Measurements from ENCODE around the gene DCLK1.
A peak's percentile ranks its signal among the peaks of the same experiment; 100 is the strongest.

DCLK1 gene

GRCh38 chr13:35917942-35918645 lies 213.1 kb downstream of the DCLK1 start:
- Histone ChIP-seq H3K4me1 (ENCODE audit: control insufficient read depth, low read depth, low read length) (peaks cover 12% of the 10 kb centered on the region), H3K4ac (ENCODE audit: low read depth, low read length) (no peak overlapping the region), H3K56ac (ENCODE audit: low read length) (no peak overlapping the region), H3K9ac (ENCODE audit: low read length) (no peak overlapping the region), H3K79me2 (ENCODE audit: control insufficient read depth, insufficient read depth, low read length) (no peaks in the 10 kb centered on the region), H3K23ac (ENCODE audit: low read length) (no peak overlapping the region), H2AK5ac (ENCODE audit: low read length) (no peak overlapping the region), H3K27me3 (ENCODE audit: insufficient read depth, low read length, poor library complexity) (no peaks in the 10 kb centered on the region), H2BK15ac (replicated peaks; ENCODE audit: low read depth) (no peak overlapping the region), H3K18ac (ENCODE audit: low read length) (no peak overlapping the region), H3K36me3 (ENCODE audit: control insufficient read depth, insufficient read depth, low read length) (no peaks in the 10 kb centered on the region), H2BK120ac (ENCODE audit: low read depth, low read length) (no peak overlapping the region), H3K27ac (ENCODE audit: low read depth, low read length) (no peak overlapping the region), H3K79me1 (ENCODE audit: low read length) (no peaks in the 10 kb centered on the region), H4K5ac (ENCODE audit: low read length) (no peak overlapping the region), H2BK5ac (ENCODE audit: low read length) (no peak overlapping the region), H3K4me3 (ENCODE audit: low read length) (no peak overlapping the region), H4K8ac (ENCODE audit: low read depth, low read length) (no peak overlapping the region), H3K4me2 (ENCODE audit: low read length) (no peak overlapping the region)
- no peak for DNase-seq
- WGBS (ENCODE audit: extremely low coverage, insufficient coverage, low lambda C conversion rate): no CpG with 5 or more reads among the region's 8 CpGs

- no peak overlapping the region for H4K5ac ChIP-seq (ENCODE audit: low read length)
- H3K18ac ChIP-seq (ENCODE audit: low read length): peak overlapping the region; percentile 77
- H3K4me2 ChIP-seq (ENCODE audit: low read length): no peak overlapping the region
- H3K27ac ChIP-seq (ENCODE audit: low read depth, low read length): no peak overlapping the region
- H2BK5ac ChIP-seq (ENCODE audit: low read length): no peak overlapping the region
- DNase-seq: peak; percentile 10
- no peak overlapping the region for H3K4me3 ChIP-seq (ENCODE audit: low read length)
- no peaks in the 10 kb centered on the region for H3K79me1 ChIP-seq (ENCODE audit: low read length)
- H3K79me2 ChIP-seq (ENCODE audit: control insufficient read depth, insufficient read depth, low read length): no peaks in the 10 kb centered on the region
- H3K27me3 ChIP-seq (ENCODE audit: insufficient read depth, low read length, poor library complexity): no peaks in the 10 kb centered on the region
- peaks cover 12% of the 10 kb centered on the region for H3K4me1 ChIP-seq (ENCODE audit: control insufficient read depth, low read depth, low read length)
- no peak overlapping the region for H3K4ac ChIP-seq (ENCODE audit: low read depth, low read length)
- H3K9ac ChIP-seq (ENCODE audit: low read length): no peak overlapping the region
- H2BK120ac ChIP-seq (ENCODE audit: low read depth, low read length): no peak overlapping the region
- H4K8ac ChIP-seq (ENCODE audit: low read depth, low read length): no peak overlapping the region
- WGBS (ENCODE audit: extremely low coverage, insufficient coverage, low lambda C conversion rate): no CpG with 5 or more reads among the region's 13 CpGs
- H2AK5ac ChIP-seq (ENCODE audit: low read length): no peak overlapping the region
- no peak overlapping the region for H3K23ac ChIP-seq (ENCODE audit: low read length)
- H3K56ac ChIP-seq (ENCODE audit: low read length): no peak overlapping the region
- no peak overlapping the region for H2BK15ac ChIP-seq (replicated peaks; ENCODE audit: low read depth)
- no peaks in the 10 kb centered on the region for H3K36me3 ChIP-seq (ENCODE audit: control insufficient read depth, insufficient read depth, low read length)
These were observed 213.8 kb downstream of the DCLK1 start for GRCh38 chr13:35917252-35917941.

- Histone ChIP-seq H3K79me2 (ENCODE audit: control insufficient read depth, insufficient read depth, low read length) (no peaks in the 10 kb centered on the region), H3K23ac (ENCODE audit: low read length) (no peak overlapping the region), H3K27me3 (ENCODE audit: insufficient read depth, low read length, poor library complexity) (no peaks in the 10 kb centered on the region), H3K4me3 (ENCODE audit: low read length) (no peak overlapping the region), H2BK5ac (ENCODE audit: low read length) (no peak overlapping the region), H2AK5ac (ENCODE audit: low read length) (no peak overlapping the region), H4K8ac (ENCODE audit: low read depth, low read length) (no peak overlapping the region), H3K27ac (ENCODE audit: low read depth, low read length) (no peak overlapping the region), H4K5ac (ENCODE audit: low read length) (no peak overlapping the region), H2BK120ac (ENCODE audit: low read depth, low read length) (no peak overlapping the region), H3K4ac (ENCODE audit: low read depth, low read length) (no peak overlapping the region), H3K79me1 (ENCODE audit: low read length) (no peaks in the 10 kb centered on the region), H3K4me1 (ENCODE audit: control insufficient read depth, low read depth, low read length) (peaks cover 8% of the 10 kb centered on the region), H3K9ac (ENCODE audit: low read length) (no peak overlapping the region), H3K4me2 (ENCODE audit: low read length) (no peak overlapping the region), H3K36me3 (ENCODE audit: control insufficient read depth, insufficient read depth, low read length) (no peaks in the 10 kb centered on the region), H2BK15ac (replicated peaks; ENCODE audit: low read depth) (no peak overlapping the region), H3K18ac (ENCODE audit: low read length) (no peak overlapping the region), H3K56ac (ENCODE audit: low read length) (no peak overlapping the region)
- DNase-seq: no peak
- no CpG with 5 or more reads among the region's 2 CpGs for WGBS (ENCODE audit: extremely low coverage, insufficient coverage, low lambda C conversion rate)
These were observed 215.0 kb downstream of the DCLK1 start for GRCh38 chr13:35916146-35916545.

- no peak overlapping the region for H2BK15ac ChIP-seq (replicated peaks; ENCODE audit: low read depth)
- no peaks in the 10 kb centered on the region for H3K36me3 ChIP-seq (ENCODE audit: control insufficient read depth, insufficient read depth, low read length)
- no peak overlapping the region for H3K4ac ChIP-seq (ENCODE audit: low read depth, low read length)
- H3K9ac ChIP-seq (ENCODE audit: low read length): no peak overlapping the region
- no peak overlapping the region for H3K27ac ChIP-seq (ENCODE audit: low read depth, low read length)
- H2AK5ac ChIP-seq (ENCODE audit: low read length): no peak overlapping the region
- no peak overlapping the region for H3K18ac ChIP-seq (ENCODE audit: low read length)
- no peak overlapping the region for H2BK120ac ChIP-seq (ENCODE audit: low read depth, low read length)
- H3K4me3 ChIP-seq (ENCODE audit: low read length): no peak overlapping the region
- H3K79me2 ChIP-seq (ENCODE audit: control insufficient read depth, insufficient read depth, low read length): no peaks in the 10 kb centered on the region
- no peak overlapping the region for H4K5ac ChIP-seq (ENCODE audit: low read length)
- H2BK5ac ChIP-seq (ENCODE audit: low read length): no peak overlapping the region
- H3K79me1 ChIP-seq (ENCODE audit: low read length): no peaks in the 10 kb centered on the region
- no peaks in the 10 kb centered on the region for H3K27me3 ChIP-seq (ENCODE audit: insufficient read depth, low read length, poor library complexity)
- no peak for DNase-seq
- no peak overlapping the region for H4K8ac ChIP-seq (ENCODE audit: low read depth, low read length)
- H3K4me2 ChIP-seq (ENCODE audit: low read length): no peak overlapping the region
- no peak overlapping the region for H3K23ac ChIP-seq (ENCODE audit: low read length)
- no peak overlapping the region for H3K56ac ChIP-seq (ENCODE audit: low read length)
- H3K4me1 ChIP-seq (ENCODE audit: control insufficient read depth, low read depth, low read length): peaks cover 4% of the 10 kb centered on the region
- no CpG with 5 or more reads among the region's 1 CpG for WGBS (ENCODE audit: extremely low coverage, insufficient coverage, low lambda C conversion rate)
These were observed 216.5 kb downstream of the DCLK1 start for GRCh38 chr13:35914662-35915061.

- H3K23ac ChIP-seq (ENCODE audit: low read length): no peak overlapping the region
- no peak for DNase-seq
- no peak overlapping the region for H3K9ac ChIP-seq (ENCODE audit: low read length)
- no peak overlapping the region for H3K4me3 ChIP-seq (ENCODE audit: low read length)
- no peak overlapping the region for H2AK5ac ChIP-seq (ENCODE audit: low read length)
- no peak overlapping the region for H4K8ac ChIP-seq (ENCODE audit: low read depth, low read length)
- H3K79me2 ChIP-seq (ENCODE audit: control insufficient read depth, insufficient read depth, low read length): no peaks in the 10 kb centered on the region
- no peaks in the 10 kb centered on the region for H3K36me3 ChIP-seq (ENCODE audit: control insufficient read depth, insufficient read depth, low read length)
- no peak overlapping the region for H3K4ac ChIP-seq (ENCODE audit: low read depth, low read length)
- no peak overlapping the region for H2BK5ac ChIP-seq (ENCODE audit: low read length)
- no peak overlapping the region for H3K18ac ChIP-seq (ENCODE audit: low read length)
- H3K27ac ChIP-seq (ENCODE audit: low read depth, low read length): no peak overlapping the region
- no peaks in the 10 kb centered on the region for H3K27me3 ChIP-seq (ENCODE audit: insufficient read depth, low read length, poor library complexity)
- no peaks in the 10 kb centered on the region for H3K79me1 ChIP-seq (ENCODE audit: low read length)
- H2BK120ac ChIP-seq (ENCODE audit: low read depth, low read length): no peak overlapping the region
- peaks cover 4% of the 10 kb centered on the region for H3K4me1 ChIP-seq (ENCODE audit: control insufficient read depth, low read depth, low read length)
- no CpG with 5 or more reads among the region's 7 CpGs for WGBS (ENCODE audit: extremely low coverage, insufficient coverage, low lambda C conversion rate)
- no peak overlapping the region for H4K5ac ChIP-seq (ENCODE audit: low read length)
- H3K56ac ChIP-seq (ENCODE audit: low read length): no peak overlapping the region
- no peak overlapping the region for H2BK15ac ChIP-seq (replicated peaks; ENCODE audit: low read depth)
- H3K4me2 ChIP-seq (ENCODE audit: low read length): no peak overlapping the region
These were observed 218.3 kb downstream of the DCLK1 start for GRCh38 chr13:35912841-35913240.

Data from mesendoderm (in vitro differentiated cells).